Fibroblast of lung (primary cell): Measurements from ENCODE around the gene MXRA7. TPM values are rescaled to one million over a fixed set of nuclear protein-coding genes. Genes with fewer than 3 reads are reported as not detected.

Experiments
- DNase-seq, 2 donors: peaks; one replicate each; pipeline versions ENCODE4 v3.0.0 to v3.0.0-alpha.2; 2010; ENCODE audit warnings: low read depth in 2 of 2
- H2AFZ ChIP-seq: 2 replicates; pipeline ENCODE4 v1.5.1; 2012; ENCODE audit warnings: low read length, control low read depth, inconsistent platforms
- H3K27ac ChIP-seq: 2 replicates; pipeline ENCODE4 v1.5.1; 2011; ENCODE audit warnings: low read length, control low read depth; ENCODE audit not compliant: insufficient read depth
- H3K27me3 ChIP-seq: 2 replicates; pipeline ENCODE4 v1.5.1; 2011; ENCODE audit warnings: mild to moderate bottlenecking, low read length; ENCODE audit not compliant: control insufficient read depth, insufficient read depth
- H3K36me3 ChIP-seq: 2 replicates; pipeline ENCODE4 v1.5.1; 2011; ENCODE audit warnings: low read length; ENCODE audit not compliant: control insufficient read depth, insufficient read depth
- H3K4me1 ChIP-seq: 2 replicates; pipeline ENCODE4 v1.5.1; 2011; ENCODE audit warnings: low read length; ENCODE audit not compliant: control insufficient read depth, insufficient read depth; ENCODE audit errors: extremely low read depth
- H3K4me2 ChIP-seq: 2 replicates; pipeline ENCODE4 v1.5.1; 2011; ENCODE audit warnings: low read length, control low read depth; ENCODE audit not compliant: insufficient read depth; ENCODE audit errors: extremely low read depth
- H3K4me3 ChIP-seq, 4 experiments: fragments of 200-600 bp in 1 of 4; sonication (generic) in 1 of 4; replicated peaks in 1 of 4; 2 replicates each; pipeline ENCODE4 v1.5.1; 2011 to 2016; ENCODE audit warnings: low read length in 4 of 4, low read depth in 3 of 4, mild to moderate bottlenecking in 3 of 4, control low read depth in 2 of 4, inconsistent platforms in 1 of 4, mixed read lengths in 1 of 4; ENCODE audit not compliant: insufficient read depth in 1 of 4; ENCODE audit errors: control extremely low read depth in 1 of 4
- H3K79me2 ChIP-seq: 2 replicates; pipeline ENCODE4 v1.5.1; 2012; ENCODE audit warnings: mild to moderate bottlenecking, low read length, inconsistent platforms; ENCODE audit not compliant: control insufficient read depth, insufficient read depth
- H3K9ac ChIP-seq: 2 replicates; pipeline ENCODE4 v1.5.1; 2011; ENCODE audit warnings: mild to moderate bottlenecking, low read length, control low read depth; ENCODE audit not compliant: insufficient read depth
- H3K9me3 ChIP-seq: 2 replicates; pipeline ENCODE4 v1.5.1; 2012; ENCODE audit warnings: low read depth, low read length; ENCODE audit not compliant: control insufficient read depth, insufficient read depth
- H4K20me1 ChIP-seq: 2 replicates; pipeline ENCODE4 v1.5.1; 2011; ENCODE audit warnings: low read length; ENCODE audit not compliant: control insufficient read depth, insufficient read depth; ENCODE audit errors: extremely low read depth
- CTCF ChIP-seq, 2 donors: IDR thresholded peaks in 1 of 2; conservative IDR thresholded peaks in 1 of 2; 1 replicate in 1 of 2; 2 replicates in 1 of 2; pipeline ENCODE4 v1.5.1; 2011 to 2012; ENCODE audit warnings: low read length in 2 of 2, control low read depth in 1 of 2, inconsistent platforms in 1 of 2, low read depth in 1 of 2, mild to moderate bottlenecking in 1 of 2
- EZH2 ChIP-seq: IDR thresholded peaks from 2 replicates; pipeline ENCODE4 v1.5.1; 2012; ENCODE audit warnings: low read length, control low read depth, mild to moderate bottlenecking; ENCODE audit errors: missing control alignments
- polyA plus RNA-seq, 2 donors: library from polyadenylated mRNA; depleted of rRNA in 1 of 2; stranded (reverse) in 1 of 2; unstranded in 1 of 2; fragments of >200 nt; gene quantifications; 2 replicates each; pipeline ENCODE4 v1.2.1, GENCODE V29; 2011 to 2012; ENCODE audit warnings: missing spikeins in 1 of 2
- total RNA-seq: library from RNA; depleted of rRNA; stranded (reverse); fragments of >200 nt; gene quantifications from 2 replicates; pipeline ENCODE4 v1.2.1, GENCODE V29; 2014

The MXRA7 gene
- total and polyA plus RNA-seq, 2 donors (not counting 1 experiment from before 2014, with no cell fraction given): 127 to 307 TPM

GRCh38 chr17:76683921-76684745, 26.6 kb downstream of the MXRA7 start:
- Histone ChIP-seq H3K36me3 (peaks cover 18% of the 10 kb centered on the region), H3K27me3 (no peaks in the 10 kb centered on the region), H3K27ac (no peak overlapping the region), H3K4me3 (no peak overlapping the region), H3K4me2 (no peak overlapping the region), H2AFZ (no peak overlapping the region), H4K20me1 (no peaks in the 10 kb centered on the region), H3K9ac (no peak overlapping the region), H3K9me3 (no peaks in the 10 kb centered on the region), H3K4me1 (peaks cover 17% of the 10 kb centered on the region), H3K79me2 (peaks cover 2% of the 10 kb centered on the region)
- TF ChIP-seq CTCF (conservative IDR thresholded peaks at IDR 0.05 in 1 of 2, IDR thresholded peaks at IDR 0.05 in 1 of 2; ENCODE audit: low read depth in 1 of 2, low read length in 2 of 2): no peak
- TF ChIP-seq EZH2: no peak
- no peak for DNase-seq

GRCh38 chr17:76683011-76683755, 27.6 kb downstream of the MXRA7 start:
- Histone ChIP-seq H3K9me3 (no peaks in the 10 kb centered on the region), H3K27ac (no peak overlapping the region), H3K4me3 (no peak overlapping the region), H2AFZ (no peak overlapping the region), H4K20me1 (no peaks in the 10 kb centered on the region), H3K4me1 (peaks cover 12% of the 10 kb centered on the region), H3K79me2 (peaks cover 2% of the 10 kb centered on the region), H3K36me3 (peaks cover 18% of the 10 kb centered on the region), H3K27me3 (no peaks in the 10 kb centered on the region), H3K4me2 (no peak overlapping the region), H3K9ac (no peak overlapping the region)
- DNase-seq: no peak
- no peak for TF ChIP-seq EZH2
- TF ChIP-seq CTCF (conservative IDR thresholded peaks at IDR 0.05 in 1 of 2, IDR thresholded peaks at IDR 0.05 in 1 of 2; ENCODE audit: low read depth in 1 of 2, low read length in 2 of 2): no peak

GRCh38 chr17:76682296-76682695, 28.5 kb downstream of the MXRA7 start:
- no peaks in the 10 kb centered on the region for H3K27me3 ChIP-seq
- DNase-seq: peak; percentile 75 to 90
- H3K4me1 ChIP-seq: peaks cover 4% of the 10 kb centered on the region
- H3K9me3 ChIP-seq: no peaks in the 10 kb centered on the region
- H3K27ac ChIP-seq: peak overlapping the region; percentile 22
- H3K79me2 ChIP-seq: no peaks in the 10 kb centered on the region
- TF ChIP-seq EZH2 (no peak), CTCF (conservative IDR thresholded peaks at IDR 0.05 in 1 of 2, IDR thresholded peaks at IDR 0.05 in 1 of 2; ENCODE audit: low read depth in 1 of 2, low read length in 2 of 2) (no peak)
- no peak overlapping the region for H3K4me3 ChIP-seq
- peaks cover 14% of the 10 kb centered on the region for H3K36me3 ChIP-seq
- H3K4me2 ChIP-seq: peak overlapping the region; percentile 8
- H4K20me1 ChIP-seq: no peaks in the 10 kb centered on the region
- no peak overlapping the region for H2AFZ ChIP-seq
- H3K9ac ChIP-seq: no peak overlapping the region
